Gastroesophageal sphincter (tissue), 4 donors: Measurements from ENCODE around the gene AXL. TPM values are rescaled to one million over a fixed set of nuclear protein-coding genes. Genes with fewer than 3 reads are reported as not detected.

Experiments used
- ATAC-seq: fragments of 150-250 bp; one replicate; pipeline ENCODE4 v1.9.1; 2016; ENCODE audit warnings: mild to moderate bottlenecking, moderate library complexity
- H3K27ac ChIP-seq, 4 donors: fragments of 200-600 bp; sonication (generic) in 3 of 4; 1 replicate in 3 of 4; 2 replicates in 1 of 4; pipeline ENCODE4 v1.5.1; 2016 to 2019
- H3K27me3 ChIP-seq: fragments of 200-600 bp; sonication (generic); one replicate; pipeline ENCODE4 v1.5.1; 2019
- H3K36me3 ChIP-seq, 2 donors: fragments of 200-600 bp; sonication (generic); one replicate each; pipeline ENCODE4 v1.5.1; 2019; ENCODE audit warnings: control low read depth in 1 of 2
- H3K4me1 ChIP-seq, 3 donors: fragments of 200-600 bp; sonication (generic); 1 replicate in 2 of 3; 2 replicates in 1 of 3; pipeline ENCODE4 v1.5.1; 2016 to 2019; ENCODE audit warnings: control low read depth in 2 of 3
- H3K4me3 ChIP-seq, 2 donors: fragments of 200-600 bp; sonication (generic); one replicate each; pipeline ENCODE4 v1.5.1; 2019; ENCODE audit warnings: mild to moderate bottlenecking in 1 of 2, moderate library complexity in 1 of 2
- H3K9me3 ChIP-seq, 3 donors: fragments of 200-600 bp; sonication (generic); one replicate each; pipeline ENCODE4 v1.5.1; 2017 to 2019; ENCODE audit warnings: control low read depth in 2 of 3
- EP300 ChIP-seq: sonication (generic); formaldehyde crosslinking; IDR thresholded peaks from one replicate; pipeline ENCODE4 v1.6.1; 2017; ENCODE audit warnings: antibody characterized with exemption, mild to moderate bottlenecking
- POLR2A ChIP-seq, 2 donors: fragments of 450-650 bp; IDR thresholded peaks; one replicate each; pipeline ENCODE4 v1.6.1; 2017; ENCODE audit warnings: antibody characterized with exemption in 2 of 2, mild to moderate bottlenecking in 2 of 2, moderate library complexity in 1 of 2
- POLR2AphosphoS5 ChIP-seq: sonication (generic); formaldehyde crosslinking; IDR thresholded peaks from one replicate; pipeline ENCODE4 v1.6.1; 2017; ENCODE audit warnings: antibody characterized with exemption
- WGBS, 2 donors: methylation state at CpG; one replicate each; pipeline ENCODE4 v1.1.5; 2018; ENCODE audit warnings: low coverage in 1 of 2; 5-methylcytosine and 5-hydroxymethylcytosine counted together
- total RNA-seq, 4 donors: library from RNA; depleted of rRNA; stranded (reverse); fragments of >200 nt; gene quantifications; one replicate each; pipeline ENCODE4 v1.1.0, GENCODE V29; 2016
- TF ChIP-seq, protein P1 (sequence below), 4 experiments: fragments of 200-600 bp in 2 of 4; fragments of 450-650 bp in 2 of 4; sonication (generic) in 1 of 4; IDR thresholded peaks; one replicate each; pipeline ENCODE4 v1.5.1; 2017 to 2019; ENCODE audit warnings: antibody characterized with exemption in 4 of 4, mild to moderate bottlenecking in 2 of 4, moderate library complexity in 2 of 4

Gene AXL
- total RNA-seq, 4 donors from 2014 or later: 129 to 232 (median 166) TPM

GRCh38 chr19:41269055-41269454, 50.0 kb downstream of the AXL start:
- H3K27me3 ChIP-seq: no peaks in the 10 kb centered on the region
- no peak for TF ChIP-seq POLR2AphosphoS5
- no peak for TF ChIP-seq EP300
- no peak for TF ChIP-seq POLR2A (IDR thresholded peaks at IDR 0.05)
- TF ChIP-seq, protein P1, sequence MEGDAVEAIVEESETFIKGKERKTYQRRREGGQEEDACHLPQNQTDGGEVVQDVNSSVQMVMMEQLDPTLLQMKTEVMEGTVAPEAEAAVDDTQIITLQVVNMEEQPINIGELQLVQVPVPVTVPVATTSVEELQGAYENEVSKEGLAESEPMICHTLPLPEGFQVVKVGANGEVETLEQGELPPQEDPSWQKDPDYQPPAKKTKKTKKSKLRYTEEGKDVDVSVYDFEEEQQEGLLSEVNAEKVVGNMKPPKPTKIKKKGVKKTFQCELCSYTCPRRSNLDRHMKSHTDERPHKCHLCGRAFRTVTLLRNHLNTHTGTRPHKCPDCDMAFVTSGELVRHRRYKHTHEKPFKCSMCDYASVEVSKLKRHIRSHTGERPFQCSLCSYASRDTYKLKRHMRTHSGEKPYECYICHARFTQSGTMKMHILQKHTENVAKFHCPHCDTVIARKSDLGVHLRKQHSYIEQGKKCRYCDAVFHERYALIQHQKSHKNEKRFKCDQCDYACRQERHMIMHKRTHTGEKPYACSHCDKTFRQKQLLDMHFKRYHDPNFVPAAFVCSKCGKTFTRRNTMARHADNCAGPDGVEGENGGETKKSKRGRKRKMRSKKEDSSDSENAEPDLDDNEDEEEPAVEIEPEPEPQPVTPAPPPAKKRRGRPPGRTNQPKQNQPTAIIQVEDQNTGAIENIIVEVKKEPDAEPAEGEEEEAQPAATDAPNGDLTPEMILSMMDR (IDR thresholded peaks at IDR 0.05): no peak
- no peak for ATAC-seq
- peaks cover 16 to 67% of the 10 kb centered on the region in 2 donors for H3K36me3 ChIP-seq
- H3K27ac ChIP-seq: no peak overlapping the region
- H3K4me3 ChIP-seq: no peak overlapping the region
- WGBS, 2 donors: 67 to 86% methylated on average over 1 to 2 of the region's 2 CpGs
- H3K9me3 ChIP-seq: no peaks in the 10 kb centered on the region
- peaks cover 4 to 34% (median 25%) of the 10 kb centered on the region in 3 donors for H3K4me1 ChIP-seq

DNA sequence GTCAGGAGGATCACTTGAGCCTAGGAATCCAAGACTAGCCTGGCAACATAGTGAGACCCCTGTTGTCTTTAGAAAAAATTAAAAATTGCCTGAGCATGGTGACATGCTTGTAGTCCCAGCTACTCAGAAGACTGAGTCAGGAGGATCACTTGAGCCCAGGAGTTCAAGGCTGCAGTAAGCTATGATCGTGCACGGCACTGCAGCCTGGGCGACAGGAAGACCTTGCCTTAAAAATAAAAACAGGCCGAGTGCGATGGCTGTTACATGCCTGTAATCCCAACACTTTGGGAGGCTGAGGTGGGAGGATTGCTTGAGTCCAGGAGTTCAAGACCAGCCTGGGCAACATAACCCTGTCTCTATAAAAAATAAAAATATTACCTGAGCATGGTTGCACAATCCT, 50.5 kb downstream of the AXL start:
- Histone ChIP-seq H3K9me3 (no peaks in the 10 kb centered on the region), H3K27me3 (no peaks in the 10 kb centered on the region), H3K4me3 (no peak overlapping the region), H3K36me3 (peaks cover 20 to 72% of the 10 kb centered on the region in 2 donors), H3K27ac (no peak overlapping the region), H3K4me1 (peaks cover 4 to 34% (median 25%) of the 10 kb centered on the region in 3 donors)
- ATAC-seq: no peak
- WGBS, 2 donors: 78 to 80% methylated on average over 2 to 5 of the region's 5 CpGs
- TF ChIP-seq POLR2A (IDR thresholded peaks at IDR 0.05) (no peak), EP300 (no peak), POLR2AphosphoS5 (no peak)
- TF ChIP-seq, protein P1 (IDR thresholded peaks at IDR 0.05): no peak

DNA sequence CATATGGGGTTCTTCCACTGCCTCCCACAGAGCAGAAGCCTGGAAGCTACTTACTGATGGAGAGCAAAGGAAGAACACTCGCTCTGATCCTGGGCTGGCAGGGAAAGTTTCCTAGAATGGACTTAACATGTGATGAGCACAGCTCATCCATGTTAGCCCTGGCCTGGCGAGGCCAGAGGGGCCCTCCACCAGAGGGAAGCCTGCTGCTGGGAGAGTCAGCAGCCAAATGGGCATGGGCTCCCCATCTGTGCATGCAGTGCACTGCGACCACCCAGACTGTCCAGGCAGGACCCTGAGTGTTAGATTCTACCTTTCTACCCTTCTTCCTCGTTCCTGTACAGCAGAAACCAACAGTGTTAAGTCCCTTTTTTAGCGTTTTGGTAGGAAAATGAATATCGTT, 54.1 kb downstream of the AXL start:
- no peak for TF ChIP-seq EP300
- no peak for TF ChIP-seq POLR2AphosphoS5
- TF ChIP-seq POLR2A (IDR thresholded peaks at IDR 0.05): no peak
- TF ChIP-seq, protein P1 (IDR thresholded peaks at IDR 0.05): no peak
- WGBS, 2 donors: 80% methylated on average over 4 to 5 of the region's 6 CpGs
- no peak for ATAC-seq
- Histone ChIP-seq H3K27me3 (no peaks in the 10 kb centered on the region), H3K9me3 (no peaks in the 10 kb centered on the region), H3K4me3 (no peak overlapping the region), H3K4me1 (peaks cover 0 to 4% (median 0%) of the 10 kb centered on the region in 3 donors), H3K36me3 (peaks cover 26 to 100% of the 10 kb centered on the region in 2 donors), H3K27ac (no peak overlapping the region)

DNA sequence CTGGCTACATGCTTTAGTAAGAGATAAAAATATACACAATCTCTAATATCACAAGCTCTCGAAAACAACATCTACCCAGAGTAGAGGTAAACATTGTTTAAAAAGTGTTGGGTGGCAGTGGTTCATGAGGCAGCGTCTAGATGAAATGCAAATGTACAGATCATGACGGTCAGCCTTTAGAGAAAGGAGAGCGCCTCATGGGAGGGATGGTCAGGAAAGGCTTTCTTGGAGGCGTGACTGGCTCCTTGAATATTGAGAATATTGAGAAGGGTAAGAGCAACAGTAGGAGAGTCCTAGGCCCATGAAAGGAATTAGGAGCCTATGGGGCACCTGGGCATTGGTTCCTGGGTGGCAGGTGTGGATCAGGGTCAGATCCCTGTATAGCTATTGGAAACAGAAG, 55.8 kb downstream of the AXL start:
- WGBS, 2 donors: 76 to 86% methylated on average over 3 to 5 of the region's 5 CpGs
- TF ChIP-seq EP300 (no peak), POLR2AphosphoS5 (no peak), POLR2A (IDR thresholded peaks at IDR 0.05) (no peak)
- TF ChIP-seq, protein P1 (IDR thresholded peaks at IDR 0.05): no peak
- H3K4me1 ChIP-seq: no peaks in the 10 kb centered on the region
- no peaks in the 10 kb centered on the region for H3K27me3 ChIP-seq
- no peak overlapping the region for H3K27ac ChIP-seq
- H3K9me3 ChIP-seq: no peaks in the 10 kb centered on the region
- no peak for ATAC-seq
- H3K4me3 ChIP-seq: no peak overlapping the region
- peaks cover 37 to 100% of the 10 kb centered on the region in 2 donors for H3K36me3 ChIP-seq

- Histone ChIP-seq H3K4me1 (no peaks in the 10 kb centered on the region), H3K4me3 (no peak overlapping the region), H3K27me3 (no peaks in the 10 kb centered on the region), H3K27ac (no peak overlapping the region), H3K36me3 (peaks cover 36 to 100% of the 10 kb centered on the region in 2 donors), H3K9me3 (no peaks in the 10 kb centered on the region)
- TF ChIP-seq EP300 (no peak), POLR2AphosphoS5 (no peak), POLR2A (IDR thresholded peaks at IDR 0.05) (no peak)
- TF ChIP-seq, protein P1 (IDR thresholded peaks at IDR 0.05): no peak
- peak; percentile 73 for ATAC-seq
- 59 to 93% methylated on average over 3 of the region's 3 CpGs for WGBS, 2 donors
These were observed 57.2 kb downstream of the AXL start for GRCh38 chr19:41276231-41276630.
